ENCODE data around the gene AHRR. TPM values are rescaled to one million over a fixed set of nuclear protein-coding genes. Genes with fewer than 3 reads are reported as not detected.
A peak's percentile ranks its signal among the peaks of the same experiment; 100 is the strongest.

AHRR gene
- total RNA-seq, 1 donor from 2014 or later = 8.4 TPM

DNA sequence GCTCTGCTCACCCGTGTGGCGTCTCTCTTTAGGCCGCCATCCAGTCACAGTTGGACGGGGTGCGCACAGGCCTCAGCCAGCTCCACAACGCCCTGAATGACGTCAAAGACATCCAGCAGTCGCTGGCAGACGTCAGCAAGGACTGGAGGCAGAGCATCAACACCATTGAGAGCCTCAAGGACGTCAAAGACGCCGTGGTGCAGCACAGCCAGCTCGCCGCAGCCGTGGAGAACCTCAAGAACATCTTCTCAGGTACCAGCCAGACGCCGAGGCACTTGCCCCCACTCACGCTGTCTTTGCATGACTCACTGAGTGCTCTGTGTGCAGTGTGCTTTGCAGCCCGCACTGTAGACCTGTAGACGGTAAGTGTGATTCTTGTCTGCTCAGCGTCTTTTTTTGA is 126.0 kb downstream of the AHRR start:
- ATAC-seq (no peak), DNase-seq (no peak)
- Histone ChIP-seq H3K36me3 (peaks cover 69% of the 10 kb centered on the region), H3K4me1 (peaks cover 32% of the 10 kb centered on the region), H3K4me3 (no peak overlapping the region), H3K27ac (no peak overlapping the region), H3K27me3 (ENCODE audit: low read depth) (no peaks in the 10 kb centered on the region), H3K9me3 (peaks cover 10% of the 10 kb centered on the region)
- TF ChIP-seq, protein P1, sequence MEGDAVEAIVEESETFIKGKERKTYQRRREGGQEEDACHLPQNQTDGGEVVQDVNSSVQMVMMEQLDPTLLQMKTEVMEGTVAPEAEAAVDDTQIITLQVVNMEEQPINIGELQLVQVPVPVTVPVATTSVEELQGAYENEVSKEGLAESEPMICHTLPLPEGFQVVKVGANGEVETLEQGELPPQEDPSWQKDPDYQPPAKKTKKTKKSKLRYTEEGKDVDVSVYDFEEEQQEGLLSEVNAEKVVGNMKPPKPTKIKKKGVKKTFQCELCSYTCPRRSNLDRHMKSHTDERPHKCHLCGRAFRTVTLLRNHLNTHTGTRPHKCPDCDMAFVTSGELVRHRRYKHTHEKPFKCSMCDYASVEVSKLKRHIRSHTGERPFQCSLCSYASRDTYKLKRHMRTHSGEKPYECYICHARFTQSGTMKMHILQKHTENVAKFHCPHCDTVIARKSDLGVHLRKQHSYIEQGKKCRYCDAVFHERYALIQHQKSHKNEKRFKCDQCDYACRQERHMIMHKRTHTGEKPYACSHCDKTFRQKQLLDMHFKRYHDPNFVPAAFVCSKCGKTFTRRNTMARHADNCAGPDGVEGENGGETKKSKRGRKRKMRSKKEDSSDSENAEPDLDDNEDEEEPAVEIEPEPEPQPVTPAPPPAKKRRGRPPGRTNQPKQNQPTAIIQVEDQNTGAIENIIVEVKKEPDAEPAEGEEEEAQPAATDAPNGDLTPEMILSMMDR (IDR thresholded peaks at IDR 0.05) = no peak
- intact Hi-C loops (cut with DNase I) = no loop called here

DNA sequence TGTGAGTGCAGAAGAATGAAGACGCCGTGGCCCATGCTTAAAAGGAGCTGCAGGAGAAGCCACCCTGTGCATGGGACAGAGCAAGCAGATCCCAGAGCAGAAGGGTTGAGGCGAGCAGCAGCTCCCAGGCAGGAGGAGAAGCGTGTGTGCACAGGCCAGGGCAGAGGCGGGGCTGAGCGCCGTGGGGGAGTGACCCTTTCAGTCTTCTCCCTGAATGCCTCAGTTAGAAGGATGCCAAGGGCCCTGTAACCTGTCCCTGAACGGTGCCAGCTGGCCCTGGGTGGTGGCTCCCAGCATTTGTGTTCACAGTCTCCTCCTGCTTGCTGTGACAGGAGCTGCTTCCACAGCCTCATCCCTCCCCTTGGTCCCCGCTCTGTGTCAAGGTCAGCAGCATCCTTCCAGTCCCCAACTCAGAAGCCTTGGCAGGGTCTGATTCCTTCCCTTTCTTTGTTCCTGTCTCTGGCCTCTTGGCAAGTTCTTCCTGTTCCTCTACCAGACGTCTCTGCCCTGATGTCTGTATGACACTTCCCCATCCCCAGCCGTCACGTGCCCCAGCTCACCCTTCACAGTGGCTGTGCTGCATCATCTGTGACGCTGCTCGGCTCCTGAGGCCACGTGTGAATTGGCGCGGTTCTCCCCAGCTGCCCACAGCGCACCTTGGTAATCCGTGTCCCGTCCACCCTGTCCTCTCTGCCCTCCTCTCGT is 126.7 kb downstream of the AHRR start:
- ATAC-seq (peak; percentile 66 to 88), DNase-seq (peak; percentile 84)
- intact Hi-C loops (cut with DNase I) = no loop called here
- peak overlapping the region; percentile 11 for H3K27ac ChIP-seq
- H3K4me3 ChIP-seq = no peak overlapping the region
- TF ChIP-seq, protein P1 (IDR thresholded peaks at IDR 0.05) = no peak
- peaks cover 31% of the 10 kb centered on the region for H3K4me1 ChIP-seq
- H3K27me3 ChIP-seq (ENCODE audit: low read depth) = no peaks in the 10 kb centered on the region
- H3K9me3 ChIP-seq = peaks cover 11% of the 10 kb centered on the region
- peaks cover 76% of the 10 kb centered on the region for H3K36me3 ChIP-seq

DNA sequence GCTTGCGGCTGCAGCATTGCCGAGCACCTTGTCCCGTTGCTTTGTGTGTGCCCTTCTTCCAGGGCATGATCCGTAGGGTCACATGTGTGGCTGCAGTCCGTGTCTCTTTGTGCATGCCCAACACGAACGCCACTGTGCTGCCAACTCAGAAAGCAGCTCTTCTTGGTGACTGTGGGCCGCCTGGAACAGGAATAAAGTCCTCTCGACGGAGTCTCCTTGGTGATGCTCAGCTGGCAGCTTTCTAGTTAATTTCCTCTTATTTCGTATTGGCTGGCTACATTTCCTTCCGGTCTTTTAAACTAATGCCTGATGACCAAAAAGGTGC is 127.2 kb downstream of the AHRR start:
- no peak for ATAC-seq
- Histone ChIP-seq H3K4me3 (no peak overlapping the region), H3K27me3 (ENCODE audit: low read depth) (no peaks in the 10 kb centered on the region), H3K9me3 (peaks cover 11% of the 10 kb centered on the region), H3K36me3 (peaks cover 81% of the 10 kb centered on the region), H3K27ac (peak overlapping the region; percentile 11), H3K4me1 (peaks cover 28% of the 10 kb centered on the region)
- intact Hi-C loops (cut with DNase I) = no loop called here
- DNase-seq = no peak
- TF ChIP-seq, protein P1 (IDR thresholded peaks at IDR 0.05) = no peak

DNA sequence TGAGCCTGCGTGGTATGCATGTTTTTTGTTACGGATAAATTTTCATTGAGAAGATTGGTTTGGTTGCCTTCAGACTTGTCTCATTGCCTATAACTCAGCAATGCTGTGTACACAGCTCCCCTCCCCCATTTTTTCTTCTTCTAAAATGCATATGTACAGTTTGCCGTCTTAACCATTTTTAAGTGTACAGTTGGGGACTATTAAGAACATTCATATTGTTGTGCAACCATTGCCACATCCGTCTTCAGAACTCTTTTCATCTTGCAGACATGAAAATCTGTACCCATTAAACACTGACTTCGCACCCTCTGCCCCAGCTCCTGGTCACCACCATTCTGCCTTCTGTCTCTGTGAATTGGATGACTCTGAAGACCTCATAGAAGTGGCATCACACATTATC is 127.6 kb downstream of the AHRR start:
- Histone ChIP-seq H3K4me1 (peaks cover 24% of the 10 kb centered on the region), H3K4me3 (no peak overlapping the region), H3K9me3 (peaks cover 11% of the 10 kb centered on the region), H3K36me3 (peaks cover 85% of the 10 kb centered on the region), H3K27me3 (ENCODE audit: low read depth) (no peaks in the 10 kb centered on the region), H3K27ac (no peak overlapping the region)
- intact Hi-C loops (cut with DNase I) = no loop called here
- ATAC-seq (no peak), DNase-seq (no peak)
- TF ChIP-seq, protein P1 (IDR thresholded peaks at IDR 0.05) = no peak

DNA sequence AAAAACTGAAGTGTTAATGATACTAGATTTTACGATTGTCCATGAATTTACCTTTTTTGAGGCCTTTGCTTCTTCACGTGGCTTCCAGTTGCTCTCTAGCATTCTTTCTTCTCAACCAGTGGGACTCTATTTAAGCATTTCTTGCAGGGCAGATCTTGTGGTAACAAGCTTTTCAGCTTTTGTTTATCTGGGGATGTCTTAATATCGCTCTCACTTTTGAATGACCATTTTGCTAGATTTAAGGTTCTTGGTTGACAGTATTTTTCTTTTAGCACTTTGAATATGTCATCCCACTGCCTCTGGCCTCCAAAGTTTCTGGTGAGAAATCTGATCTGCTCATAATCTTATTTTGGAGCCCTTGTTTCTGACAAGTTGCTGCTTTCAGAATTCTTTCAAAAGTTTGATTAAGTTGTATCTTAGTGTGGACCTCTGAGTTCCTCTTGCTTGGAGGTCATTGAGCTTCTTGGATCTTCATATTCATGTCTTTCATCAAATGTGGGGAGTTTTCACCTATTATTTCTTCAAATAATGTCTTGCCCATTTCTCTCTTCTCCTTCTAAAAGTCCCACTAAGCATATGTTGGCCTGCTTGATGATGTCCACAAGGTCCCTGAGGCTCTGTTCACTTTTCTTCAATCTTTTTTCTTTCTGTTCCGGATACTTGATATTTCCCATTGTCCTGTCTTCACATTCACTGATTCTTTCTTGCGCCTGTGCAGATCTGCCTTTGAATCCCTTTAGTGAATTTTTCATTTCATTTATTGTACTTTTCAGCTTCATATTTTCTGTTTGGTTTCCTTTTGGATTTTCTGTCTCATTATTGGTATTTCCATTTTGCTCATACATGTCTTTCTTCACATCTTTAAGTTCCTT is 130.3 kb downstream of the AHRR start:
- no peak overlapping the region for H3K27ac ChIP-seq
- DNase-seq (no peak), ATAC-seq (no peak)
- peaks cover 15% of the 10 kb centered on the region for H3K4me1 ChIP-seq
- H3K4me3 ChIP-seq = no peak overlapping the region
- intact Hi-C loops (cut with DNase I) = no loop called here
- H3K9me3 ChIP-seq = peaks cover 11% of the 10 kb centered on the region
- peaks cover 100% of the 10 kb centered on the region for H3K36me3 ChIP-seq
- H3K27me3 ChIP-seq (ENCODE audit: low read depth) = no peaks in the 10 kb centered on the region
- TF ChIP-seq, protein P1 (IDR thresholded peaks at IDR 0.05) = no peak

Measured in lower lobe of right lung (tissue), 2 donors.